HEK293 (cell line): ENCODE data around the gene ZNF536.

ENCODE experiments used
- GFI1B ChIP-seq: fragments of 450-650 bp; formaldehyde crosslinking; IDR thresholded peaks from 2 replicates; pipeline ENCODE4 v1.5.1; 2016; ENCODE audit warnings: missing biosample characterization, missing genetic modification characterization
- WT1 ChIP-seq: fragments of 450-650 bp; formaldehyde crosslinking; IDR thresholded peaks from 2 replicates; pipeline ENCODE4 v1.5.1; 2016; ENCODE audit warnings: missing biosample characterization, missing genetic modification characterization
- ZNF112 ChIP-seq: fragments of 450-650 bp; formaldehyde crosslinking; IDR thresholded peaks from 2 replicates; pipeline ENCODE4 v1.5.0; 2017; ENCODE audit warnings: missing biosample characterization, missing genetic modification characterization
- ZNF146 ChIP-seq: fragments of 450-650 bp; formaldehyde crosslinking; IDR thresholded peaks from 2 replicates; pipeline ENCODE4 v1.5.1; 2016; ENCODE audit warnings: missing biosample characterization, missing genetic modification characterization
- ZNF423 ChIP-seq: fragments of 450-650 bp; formaldehyde crosslinking; IDR thresholded peaks from 2 replicates; pipeline ENCODE4 v1.5.1; 2016; ENCODE audit warnings: missing biosample characterization, missing genetic modification characterization
- ZNF785 ChIP-seq: fragments of 450-650 bp; formaldehyde crosslinking; IDR thresholded peaks from 2 replicates; pipeline ENCODE4 v1.5.1; 2016; ENCODE audit warnings: missing biosample characterization, missing genetic modification characterization
- TF ChIP-seq, protein P1 (sequence below): sonication (generic); formaldehyde crosslinking; IDR thresholded peaks from 2 replicates; pipeline ENCODE4 v1.8.1; 2022; ENCODE audit warnings: mild to moderate bottlenecking, moderate library complexity, missing genetic modification reagents
- TF ChIP-seq, protein P2 (sequence below): fragments of 450-650 bp; formaldehyde crosslinking; IDR thresholded peaks from 2 replicates; pipeline ENCODE4 v1.5.1; 2016; ENCODE audit warnings: missing biosample characterization, missing genetic modification characterization
- TF ChIP-seq, protein P3 (sequence below): fragments of 450-650 bp; formaldehyde crosslinking; IDR thresholded peaks from 2 replicates; pipeline ENCODE4 v1.5.1; 2016; ENCODE audit warnings: missing biosample characterization, missing genetic modification characterization

DNA sequence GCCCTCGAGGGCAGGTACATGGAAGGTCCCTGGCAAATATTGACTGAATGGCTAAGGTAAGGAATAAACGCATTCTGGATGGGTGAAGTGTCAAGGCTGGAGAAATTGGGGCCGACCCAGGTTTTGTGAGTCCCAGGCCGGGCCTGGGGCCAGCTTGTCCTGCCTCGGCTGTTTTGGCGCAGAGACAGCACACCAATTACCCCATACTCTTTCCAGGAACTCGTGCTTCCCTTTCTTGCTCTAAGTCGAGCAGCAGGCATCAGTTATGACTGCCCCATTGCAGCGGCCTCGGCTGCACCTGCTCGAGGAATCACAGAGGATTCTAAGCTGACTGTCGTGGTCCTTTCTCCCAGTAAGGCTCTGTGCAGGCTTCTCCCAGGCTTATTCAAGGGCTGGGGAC is 67.1 kb downstream of the ZNF536 start:
- TF ChIP-seq, protein P1, sequence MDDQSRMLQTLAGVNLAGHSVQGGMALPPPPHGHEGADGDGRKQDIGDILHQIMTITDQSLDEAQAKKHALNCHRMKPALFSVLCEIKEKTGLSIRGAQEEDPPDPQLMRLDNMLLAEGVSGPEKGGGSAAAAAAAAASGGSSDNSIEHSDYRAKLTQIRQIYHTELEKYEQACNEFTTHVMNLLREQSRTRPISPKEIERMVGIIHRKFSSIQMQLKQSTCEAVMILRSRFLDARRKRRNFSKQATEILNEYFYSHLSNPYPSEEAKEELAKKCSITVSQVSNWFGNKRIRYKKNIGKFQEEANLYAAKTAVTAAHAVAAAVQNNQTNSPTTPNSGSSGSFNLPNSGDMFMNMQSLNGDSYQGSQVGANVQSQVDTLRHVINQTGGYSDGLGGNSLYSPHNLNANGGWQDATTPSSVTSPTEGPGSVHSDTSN: no peak
- TF ChIP-seq WT1 (no peak), ZNF785 (tag by site-specific recombination) (no peak), ZNF146 (no peak), ZNF112 (tag by site-specific recombination) (no peak), GFI1B (tag by site-specific recombination) (no peak), ZNF423 (no peak)
- TF ChIP-seq, protein P2, sequence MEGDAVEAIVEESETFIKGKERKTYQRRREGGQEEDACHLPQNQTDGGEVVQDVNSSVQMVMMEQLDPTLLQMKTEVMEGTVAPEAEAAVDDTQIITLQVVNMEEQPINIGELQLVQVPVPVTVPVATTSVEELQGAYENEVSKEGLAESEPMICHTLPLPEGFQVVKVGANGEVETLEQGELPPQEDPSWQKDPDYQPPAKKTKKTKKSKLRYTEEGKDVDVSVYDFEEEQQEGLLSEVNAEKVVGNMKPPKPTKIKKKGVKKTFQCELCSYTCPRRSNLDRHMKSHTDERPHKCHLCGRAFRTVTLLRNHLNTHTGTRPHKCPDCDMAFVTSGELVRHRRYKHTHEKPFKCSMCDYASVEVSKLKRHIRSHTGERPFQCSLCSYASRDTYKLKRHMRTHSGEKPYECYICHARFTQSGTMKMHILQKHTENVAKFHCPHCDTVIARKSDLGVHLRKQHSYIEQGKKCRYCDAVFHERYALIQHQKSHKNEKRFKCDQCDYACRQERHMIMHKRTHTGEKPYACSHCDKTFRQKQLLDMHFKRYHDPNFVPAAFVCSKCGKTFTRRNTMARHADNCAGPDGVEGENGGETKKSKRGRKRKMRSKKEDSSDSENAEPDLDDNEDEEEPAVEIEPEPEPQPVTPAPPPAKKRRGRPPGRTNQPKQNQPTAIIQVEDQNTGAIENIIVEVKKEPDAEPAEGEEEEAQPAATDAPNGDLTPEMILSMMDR: no peak
- TF ChIP-seq, protein P3, sequence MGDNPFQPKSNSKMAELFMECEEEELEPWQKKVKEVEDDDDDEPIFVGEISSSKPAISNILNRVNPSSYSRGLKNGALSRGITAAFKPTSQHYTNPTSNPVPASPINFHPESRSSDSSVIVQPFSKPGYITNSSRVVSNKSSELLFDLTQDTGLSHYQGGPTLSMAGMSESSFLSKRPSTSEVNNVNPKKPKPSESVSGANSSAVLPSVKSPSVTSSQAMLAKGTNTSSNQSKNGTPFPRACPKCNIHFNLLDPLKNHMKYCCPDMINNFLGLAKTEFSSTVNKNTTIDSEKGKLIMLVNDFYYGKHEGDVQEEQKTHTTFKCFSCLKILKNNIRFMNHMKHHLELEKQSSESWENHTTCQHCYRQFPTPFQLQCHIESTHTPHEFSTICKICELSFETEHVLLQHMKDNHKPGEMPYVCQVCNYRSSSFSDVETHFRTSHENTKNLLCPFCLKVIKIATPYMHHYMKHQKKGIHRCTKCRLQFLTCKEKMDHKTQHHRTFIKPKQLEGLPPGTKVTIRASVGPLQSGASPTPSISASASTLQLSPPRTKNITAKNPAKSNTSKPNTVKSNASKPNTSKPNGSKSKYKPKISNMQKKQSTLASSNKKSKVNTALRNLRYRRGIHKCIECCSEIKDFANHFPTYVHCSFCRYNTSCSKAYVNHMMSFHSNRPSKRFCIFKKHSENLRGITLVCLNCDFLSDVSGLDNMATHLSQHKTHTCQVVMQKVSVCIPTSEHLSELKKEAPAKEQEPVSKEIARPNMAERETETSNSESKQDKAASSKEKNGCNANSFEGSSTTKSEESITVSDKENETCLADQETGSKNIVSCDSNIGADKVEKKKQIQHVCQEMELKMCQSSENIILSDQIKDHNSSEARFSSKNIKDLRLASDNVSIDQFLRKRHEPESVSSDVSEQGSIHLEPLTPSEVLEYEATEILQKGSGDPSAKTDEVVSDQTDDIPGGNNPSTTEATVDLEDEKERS (tag by site-specific recombination): no peak
